ENCODE results near the gene USP34.
"Not testable (repeated sequence)": the region's sequence is repeated elsewhere in the genome, so short reads cannot be mapped to it uniquely, and the experiment has no call there.

GRCh38 chr2:61468231-61468630 is 2.7 kb downstream of the USP34 start:
- TF ChIP-seq CTCF (IDR thresholded peaks at IDR 0.05; ENCODE audit: insufficient read depth, low read length, poor library complexity, severe bottlenecking); EZH2phosphoT487 (conservative IDR thresholded peaks at IDR 0.05; ENCODE audit: low read length): not testable (repeated sequence)

Measured in SU-DHL-6 (cell line).